Bronchial epithelial cell (primary cell): Measurements from ENCODE around the gene APBB2. TPM values are rescaled to one million over a fixed set of nuclear protein-coding genes. Genes with fewer than 3 reads are reported as not detected.

ENCODE experiments used
- DNase-seq: peaks from one replicate; pipeline ENCODE4 v3.0.0-alpha.2; 2010; ENCODE audit warnings: low read depth
- FAIRE-seq: peaks from 2 replicates; lab custom pipeline; 2011; peaks lifted over from hg19 to GRCh38; lab: Jason Lieb, UNC
- H3K27me3 ChIP-seq: 2 replicates; pipeline ENCODE4 v1.5.1; 2011; ENCODE audit warnings: low read length; ENCODE audit not compliant: control insufficient read depth, insufficient read depth
- H3K36me3 ChIP-seq: 2 replicates; pipeline ENCODE4 v1.5.1; 2011; ENCODE audit warnings: low read length; ENCODE audit not compliant: control insufficient read depth, insufficient read depth
- H3K4me3 ChIP-seq: 2 replicates; pipeline ENCODE4 v1.5.1; 2011; ENCODE audit warnings: mild to moderate bottlenecking, low read depth, low read length, control low read depth
- total RNA-seq: library from RNA; depleted of rRNA; stranded (reverse); fragments of >200 nt; gene quantifications from 2 replicates; pipeline ENCODE4 v1.2.1, GENCODE V29; 2014
- TF ChIP-seq, protein P1 (sequence below): IDR thresholded peaks from 2 replicates; pipeline ENCODE4 v1.5.1; 2011; ENCODE audit warnings: mild to moderate bottlenecking, moderate library complexity, low read length, control low read depth, inconsistent platforms; ENCODE audit not compliant: insufficient read depth, severe bottlenecking

Gene APBB2
- total RNA-seq, 1 donor from 2014 or later, result 39.2 TPM

DNA sequence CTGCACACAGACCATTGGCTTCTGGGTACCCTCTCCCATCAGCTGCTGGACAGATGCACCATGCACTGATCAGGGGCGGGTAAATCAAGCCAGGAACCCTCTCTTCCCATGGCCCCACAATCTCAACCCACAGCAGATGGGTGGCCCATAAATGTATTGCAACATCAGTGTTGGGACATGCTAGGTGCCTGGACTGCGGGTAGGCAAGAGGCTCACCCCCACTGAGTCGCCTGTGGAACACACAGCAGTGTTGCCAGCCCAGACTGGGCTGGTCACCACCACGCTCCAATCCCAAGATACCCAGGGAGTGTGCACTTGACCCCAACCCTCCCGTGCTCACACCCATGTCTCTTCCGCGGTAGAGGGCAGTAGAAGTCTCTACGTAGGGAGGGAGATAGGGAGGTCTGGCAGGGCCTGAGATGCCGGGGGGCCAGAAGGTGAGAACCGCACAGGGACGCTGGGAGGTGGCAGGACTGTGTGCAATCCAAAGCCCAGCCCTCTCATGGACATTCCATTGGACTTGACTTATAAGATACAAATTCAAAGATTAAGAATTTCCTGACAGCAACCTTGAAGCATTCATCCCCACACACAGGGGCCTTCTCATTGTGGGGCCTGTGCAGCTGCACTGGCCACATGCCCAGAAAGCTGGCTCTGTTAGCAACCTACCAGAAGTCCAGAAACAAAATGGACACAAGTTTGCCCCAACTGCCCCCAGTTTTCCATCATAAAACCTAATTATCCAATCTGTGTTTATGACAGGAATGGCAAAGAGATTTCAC lies 280.9 kb downstream of the APBB2 start:
- no peak overlapping the region for H3K4me3 ChIP-seq
- DNase-seq (no peak), FAIRE-seq (peak; percentile 28)
- TF ChIP-seq, protein P1, sequence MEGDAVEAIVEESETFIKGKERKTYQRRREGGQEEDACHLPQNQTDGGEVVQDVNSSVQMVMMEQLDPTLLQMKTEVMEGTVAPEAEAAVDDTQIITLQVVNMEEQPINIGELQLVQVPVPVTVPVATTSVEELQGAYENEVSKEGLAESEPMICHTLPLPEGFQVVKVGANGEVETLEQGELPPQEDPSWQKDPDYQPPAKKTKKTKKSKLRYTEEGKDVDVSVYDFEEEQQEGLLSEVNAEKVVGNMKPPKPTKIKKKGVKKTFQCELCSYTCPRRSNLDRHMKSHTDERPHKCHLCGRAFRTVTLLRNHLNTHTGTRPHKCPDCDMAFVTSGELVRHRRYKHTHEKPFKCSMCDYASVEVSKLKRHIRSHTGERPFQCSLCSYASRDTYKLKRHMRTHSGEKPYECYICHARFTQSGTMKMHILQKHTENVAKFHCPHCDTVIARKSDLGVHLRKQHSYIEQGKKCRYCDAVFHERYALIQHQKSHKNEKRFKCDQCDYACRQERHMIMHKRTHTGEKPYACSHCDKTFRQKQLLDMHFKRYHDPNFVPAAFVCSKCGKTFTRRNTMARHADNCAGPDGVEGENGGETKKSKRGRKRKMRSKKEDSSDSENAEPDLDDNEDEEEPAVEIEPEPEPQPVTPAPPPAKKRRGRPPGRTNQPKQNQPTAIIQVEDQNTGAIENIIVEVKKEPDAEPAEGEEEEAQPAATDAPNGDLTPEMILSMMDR, result no peak
- no peaks in the 10 kb centered on the region for H3K27me3 ChIP-seq
- H3K36me3 ChIP-seq, result peaks cover 4% of the 10 kb centered on the region

DNA sequence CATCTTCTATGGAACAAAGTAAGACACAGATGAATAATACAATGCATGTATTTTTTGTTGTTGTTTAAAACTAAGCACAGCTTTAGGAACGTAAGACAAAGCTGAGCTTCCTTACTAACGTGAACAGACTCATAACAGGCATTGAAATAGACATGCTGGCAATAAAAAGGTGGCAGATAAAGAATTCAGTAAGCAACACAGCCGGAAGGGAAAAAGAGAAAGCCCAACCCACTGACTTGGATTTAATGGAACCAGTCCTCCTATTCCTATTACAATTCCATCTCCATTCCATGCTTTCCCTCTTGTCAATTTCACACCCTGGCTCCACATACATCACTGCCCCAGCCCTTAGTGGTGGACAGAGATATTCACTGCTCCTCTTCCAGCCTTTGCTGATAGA lies 282.5 kb downstream of the APBB2 start:
- Histone ChIP-seq H3K36me3 (peaks cover 3% of the 10 kb centered on the region), H3K27me3 (no peaks in the 10 kb centered on the region), H3K4me3 (no peak overlapping the region)
- FAIRE-seq (no peak), DNase-seq (no peak)
- TF ChIP-seq, protein P1, result no peak

DNA sequence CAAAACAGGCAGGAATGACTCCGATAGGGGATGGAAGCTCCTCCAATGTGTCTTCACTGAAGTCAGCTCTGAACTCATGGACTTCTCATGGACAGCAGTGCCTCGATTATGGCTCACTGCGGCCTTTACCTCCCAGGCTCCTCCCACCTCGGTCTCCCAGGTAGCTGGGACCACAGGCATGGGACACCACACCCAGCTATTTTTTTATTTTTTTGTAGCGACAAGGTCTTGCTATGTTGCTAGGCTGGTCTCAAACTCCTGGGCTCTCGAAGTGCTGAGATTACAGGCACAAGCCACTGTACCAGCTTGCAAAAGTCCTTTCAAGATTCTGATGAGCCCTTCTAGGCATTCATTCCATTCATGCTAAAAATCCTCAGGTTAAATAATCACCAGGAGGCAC lies 283.1 kb downstream of the APBB2 start:
- TF ChIP-seq, protein P1, result no peak
- peaks cover 3% of the 10 kb centered on the region for H3K36me3 ChIP-seq
- H3K27me3 ChIP-seq, result no peaks in the 10 kb centered on the region
- no peak for DNase-seq
- no peak overlapping the region for H3K4me3 ChIP-seq
- FAIRE-seq, result no peak

DNA sequence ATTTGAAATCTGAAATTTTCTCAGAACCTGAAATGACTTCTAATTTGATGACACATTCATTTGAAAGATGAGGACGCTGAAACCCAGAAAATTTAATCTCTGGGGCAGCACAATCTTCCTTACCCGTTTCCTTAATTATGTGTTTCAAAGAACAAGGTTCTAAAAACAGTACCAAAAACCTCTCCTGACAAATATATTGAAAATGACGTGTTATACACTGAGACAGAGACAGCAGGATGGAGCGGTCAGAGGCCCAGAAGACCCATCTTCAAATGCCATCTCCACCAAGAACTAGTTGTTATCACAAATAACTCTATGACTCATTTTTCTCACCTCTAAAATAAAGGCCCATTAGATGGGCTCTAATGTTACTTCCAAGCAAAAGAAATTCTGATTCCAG lies 287.3 kb downstream of the APBB2 start:
- FAIRE-seq (no peak), DNase-seq (no peak)
- peaks cover 4% of the 10 kb centered on the region for H3K36me3 ChIP-seq
- H3K27me3 ChIP-seq, result no peaks in the 10 kb centered on the region
- TF ChIP-seq, protein P1, result no peak
- H3K4me3 ChIP-seq, result no peak overlapping the region

DNA sequence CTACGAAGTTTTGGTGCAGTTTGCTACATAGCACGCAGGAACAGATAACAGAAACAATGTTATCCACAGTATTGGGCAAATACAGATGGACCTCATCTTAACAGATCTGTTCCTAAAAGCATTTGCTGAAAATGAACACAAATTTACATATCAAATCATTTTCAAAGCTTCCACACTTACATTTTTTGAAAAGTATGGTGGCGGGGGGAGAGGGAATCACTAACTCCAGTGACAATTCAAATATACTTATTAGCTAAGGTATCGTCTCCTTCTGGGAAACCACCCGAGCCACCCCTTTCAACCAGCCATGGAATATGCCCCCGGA lies 289.6 kb downstream of the APBB2 start:
- Histone ChIP-seq H3K36me3 (peaks cover 7% of the 10 kb centered on the region), H3K27me3 (no peaks in the 10 kb centered on the region), H3K4me3 (no peak overlapping the region)
- no peak for DNase-seq
- TF ChIP-seq, protein P1, result no peak
- FAIRE-seq, result no peak
